Uterus (tissue), 2 donors: Measurements from ENCODE around the gene KCNAB2.

Experiments
- POLR2A ChIP-seq, 2 donors: fragments of 450-650 bp; IDR thresholded peaks; one replicate each; pipeline ENCODE4 v1.6.1; 2016; ENCODE audit warnings: antibody characterized with exemption in 2 of 2, mild to moderate bottlenecking in 1 of 2, moderate library complexity in 1 of 2
- TF ChIP-seq, protein P1 (sequence below), 4 experiments: fragments of 200-600 bp in 2 of 4; fragments of 450-650 bp in 2 of 4; sonication (generic) in 2 of 4; IDR thresholded peaks; one replicate each; pipeline ENCODE4 v1.5.1; 2016 to 2019; ENCODE audit warnings: antibody characterized with exemption in 4 of 4, mild to moderate bottlenecking in 2 of 4, moderate library complexity in 1 of 4

- TF ChIP-seq POLR2A (IDR thresholded peaks at IDR 0.05) = no peak
- TF ChIP-seq, protein P1, sequence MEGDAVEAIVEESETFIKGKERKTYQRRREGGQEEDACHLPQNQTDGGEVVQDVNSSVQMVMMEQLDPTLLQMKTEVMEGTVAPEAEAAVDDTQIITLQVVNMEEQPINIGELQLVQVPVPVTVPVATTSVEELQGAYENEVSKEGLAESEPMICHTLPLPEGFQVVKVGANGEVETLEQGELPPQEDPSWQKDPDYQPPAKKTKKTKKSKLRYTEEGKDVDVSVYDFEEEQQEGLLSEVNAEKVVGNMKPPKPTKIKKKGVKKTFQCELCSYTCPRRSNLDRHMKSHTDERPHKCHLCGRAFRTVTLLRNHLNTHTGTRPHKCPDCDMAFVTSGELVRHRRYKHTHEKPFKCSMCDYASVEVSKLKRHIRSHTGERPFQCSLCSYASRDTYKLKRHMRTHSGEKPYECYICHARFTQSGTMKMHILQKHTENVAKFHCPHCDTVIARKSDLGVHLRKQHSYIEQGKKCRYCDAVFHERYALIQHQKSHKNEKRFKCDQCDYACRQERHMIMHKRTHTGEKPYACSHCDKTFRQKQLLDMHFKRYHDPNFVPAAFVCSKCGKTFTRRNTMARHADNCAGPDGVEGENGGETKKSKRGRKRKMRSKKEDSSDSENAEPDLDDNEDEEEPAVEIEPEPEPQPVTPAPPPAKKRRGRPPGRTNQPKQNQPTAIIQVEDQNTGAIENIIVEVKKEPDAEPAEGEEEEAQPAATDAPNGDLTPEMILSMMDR (IDR thresholded peaks at IDR 0.05) = no peak
Observed at GRCh38 chr1:6117624-6118023, 71.9 kb downstream of the KCNAB2 start.
